Hematopoietic multipotent progenitor cell treated with erythropoietin and hydrocortisone succinate and interleukin-3 and kit ligand, for 8 days (in vitro differentiated cells): ENCODE data around the gene FGF8.

Source experiments
- DNase-seq: peaks from one replicate; pipeline ENCODE4 v3.0.0-alpha.2; 2015

Gene FGF8

DNA sequence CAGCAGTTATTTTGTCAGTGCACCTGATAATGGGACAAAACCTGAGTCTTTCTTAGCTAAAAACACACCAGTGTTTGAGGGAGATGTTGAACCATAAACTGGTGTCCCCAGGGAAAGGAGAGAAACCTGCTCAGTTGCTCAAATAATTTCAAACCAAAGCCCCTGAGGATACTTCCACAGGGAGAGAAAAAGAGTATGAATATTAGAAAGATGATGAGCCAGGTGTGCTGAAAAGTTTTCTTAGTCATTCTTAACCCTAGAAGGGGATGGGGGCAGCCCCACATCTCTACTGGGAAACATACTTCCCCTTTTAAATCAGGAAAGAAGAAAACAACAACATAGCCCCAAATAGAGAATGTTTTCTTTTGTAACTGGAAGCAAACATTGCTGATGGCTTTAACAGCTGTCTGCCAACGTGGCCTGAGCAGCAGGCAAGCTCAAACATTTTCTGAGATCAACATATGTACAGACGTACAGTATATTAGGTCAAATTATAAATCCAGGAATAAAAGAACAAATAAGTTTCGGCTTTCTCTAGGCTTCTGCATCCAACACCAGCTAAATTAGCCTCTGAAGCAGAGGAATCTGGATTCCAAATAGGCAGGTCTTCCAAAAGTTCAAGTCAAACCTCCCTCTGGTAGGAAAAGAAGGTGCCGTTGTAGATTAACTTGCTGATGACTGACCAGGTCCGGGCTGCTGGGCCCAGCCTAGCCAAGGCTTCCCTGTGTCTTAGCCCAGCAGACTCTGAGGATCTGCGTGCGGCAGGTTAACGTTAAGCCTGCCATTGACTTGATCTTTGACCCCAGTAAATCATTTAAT, 50.4 kb downstream of the FGF8 start:
- DNase-seq = no peak

GRCh38 chr10:101724446-101724845, 51.5 kb downstream of the FGF8 start:
- DNase-seq = no peak

DNA sequence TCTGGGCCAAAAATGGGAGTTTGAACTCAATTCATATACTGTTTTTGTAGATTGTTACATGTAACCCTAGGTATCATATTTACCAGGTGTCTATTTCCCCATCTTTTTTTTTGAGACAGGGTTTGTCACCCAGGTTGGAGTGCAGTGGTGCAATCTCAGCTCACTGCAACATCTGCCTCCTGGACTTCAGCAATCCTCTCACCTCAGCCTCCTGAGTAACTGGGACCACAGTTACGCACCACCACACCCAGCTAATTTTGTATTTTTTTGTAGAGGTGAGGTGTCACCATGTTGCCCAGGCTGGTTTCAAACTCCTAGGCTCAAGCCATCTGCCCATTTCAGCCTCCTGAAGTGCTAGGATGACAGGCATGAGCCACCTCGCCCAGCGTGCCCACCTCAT, 52.7 kb downstream of the FGF8 start:
- no peak for DNase-seq

DNA sequence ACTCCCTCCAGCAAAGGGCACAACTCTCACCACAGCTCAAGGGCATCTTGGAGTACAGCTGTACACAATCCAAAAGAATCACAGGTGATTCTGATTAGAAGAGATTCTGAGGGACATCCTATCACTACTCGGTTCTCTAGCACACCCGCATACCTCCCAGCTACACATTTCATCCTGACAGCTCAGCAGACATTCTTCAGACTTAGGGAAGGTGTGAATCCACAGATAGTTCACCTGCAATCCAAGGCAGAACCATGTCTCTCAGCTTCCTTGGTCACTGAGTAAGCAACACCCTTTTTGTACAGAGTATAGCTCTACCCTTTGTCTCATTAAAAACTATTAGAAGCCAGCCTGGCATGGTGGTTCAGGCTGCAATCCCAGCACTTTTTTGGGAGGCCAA, 54.1 kb downstream of the FGF8 start:
- no peak for DNase-seq

GRCh38 chr10:101720606-101721230, 55.2 kb downstream of the FGF8 start:
- no peak for DNase-seq
